Activated CD8-positive, alpha-beta memory T cell treated with anti-CD3 and anti-CD28 coated beads, Interleukin-2, amount 50 U/mL, for 24 hours (primary cell): ENCODE results near the gene EXD3.

Experiments
- DNase-seq: peaks from one replicate; pipeline ENCODE4 v3.0.0-alpha.2; 2020; ENCODE audit errors: extremely low read depth

EXD3 gene

DNA sequence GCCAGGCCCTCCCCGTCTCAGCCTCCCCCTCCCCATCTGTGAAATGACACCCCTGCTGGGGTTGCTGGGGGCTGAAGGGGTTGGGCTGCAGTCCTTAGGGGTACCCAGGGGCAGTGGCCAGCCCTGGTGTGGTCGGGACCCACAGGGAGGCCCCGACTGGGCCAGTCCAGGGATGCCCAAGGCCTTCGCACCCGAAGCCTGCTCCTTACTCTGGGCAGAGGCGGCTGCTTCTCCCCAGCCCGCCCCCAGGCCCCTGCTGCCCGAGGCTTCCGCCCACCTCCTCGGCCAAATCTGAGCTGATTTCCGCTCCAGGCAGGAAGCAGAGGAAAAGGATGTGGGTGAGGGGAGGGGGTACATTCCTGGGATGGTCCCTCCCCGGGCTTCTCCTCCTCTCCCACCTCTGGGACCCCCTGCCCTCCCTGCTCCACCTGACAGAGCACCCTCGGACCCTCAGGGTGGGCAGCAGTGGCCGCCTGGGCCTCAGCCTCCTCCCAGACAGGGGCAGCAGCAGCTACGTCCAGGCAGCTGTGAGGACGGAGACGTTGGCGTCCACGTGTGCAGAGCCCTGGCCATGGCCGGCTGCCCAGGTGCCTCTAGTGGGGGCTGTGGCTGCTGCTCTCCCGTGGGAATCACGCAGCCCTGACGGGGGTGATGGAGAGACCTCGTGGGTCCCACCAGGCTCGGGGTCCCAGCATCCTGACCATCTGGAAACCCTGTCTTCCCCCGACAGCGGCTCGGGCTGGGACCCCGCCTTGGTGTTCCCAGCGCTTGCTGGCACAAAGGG, 116.7 kb downstream of the EXD3 start:
- no peak for DNase-seq

DNA sequence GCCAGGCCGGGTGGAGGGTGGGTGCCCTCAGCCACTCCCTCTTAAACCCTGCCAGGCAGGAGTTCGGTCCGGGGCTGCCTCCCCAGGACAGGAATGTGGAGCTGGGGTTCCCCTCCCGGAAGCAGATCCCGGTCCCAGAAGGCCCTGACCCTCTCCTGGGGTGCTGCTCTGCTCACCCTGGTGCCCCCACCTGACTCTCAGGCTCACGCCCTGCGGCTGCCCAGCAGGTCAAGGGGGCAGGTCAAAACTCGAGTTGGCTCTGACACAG, 117.2 kb downstream of the EXD3 start:
- no peak for DNase-seq

GRCh38 chr9:137305060-137305797, 117.7 kb downstream of the EXD3 start:
- DNase-seq = no peak

GRCh38 chr9:137304383-137305059, 118.4 kb downstream of the EXD3 start:
- no peak for DNase-seq

DNA sequence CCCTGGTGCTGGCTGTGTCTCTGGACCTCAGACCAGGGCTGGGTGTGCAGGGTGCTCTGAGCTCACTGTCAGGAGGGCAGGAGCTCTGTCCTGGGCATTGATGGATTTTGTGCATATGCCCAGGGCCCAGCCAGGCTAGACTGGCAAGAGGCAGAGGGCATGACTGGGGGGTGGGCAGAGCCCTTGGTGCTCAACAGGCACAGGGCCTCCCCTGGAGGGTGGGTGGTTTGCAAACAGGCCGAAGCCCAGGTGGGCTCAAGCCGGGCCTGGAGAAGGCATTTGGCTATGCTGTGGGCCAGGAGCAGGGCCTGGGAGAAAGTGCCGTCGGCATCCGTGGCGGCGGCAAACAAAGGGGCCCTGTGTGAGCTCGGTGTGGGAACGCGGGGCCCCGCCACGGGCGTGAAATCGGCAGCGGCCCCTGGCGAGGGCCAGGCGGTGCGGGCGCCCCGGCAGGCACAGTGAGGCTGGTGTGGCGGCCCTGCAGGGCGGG, 119.0 kb downstream of the EXD3 start:
- no peak for DNase-seq

GRCh38 chr9:137303151-137303892, 119.6 kb downstream of the EXD3 start:
- DNase-seq = no peak

GRCh38 chr9:137302449-137303150, 120.4 kb downstream of the EXD3 start:
- no peak for DNase-seq

DNA sequence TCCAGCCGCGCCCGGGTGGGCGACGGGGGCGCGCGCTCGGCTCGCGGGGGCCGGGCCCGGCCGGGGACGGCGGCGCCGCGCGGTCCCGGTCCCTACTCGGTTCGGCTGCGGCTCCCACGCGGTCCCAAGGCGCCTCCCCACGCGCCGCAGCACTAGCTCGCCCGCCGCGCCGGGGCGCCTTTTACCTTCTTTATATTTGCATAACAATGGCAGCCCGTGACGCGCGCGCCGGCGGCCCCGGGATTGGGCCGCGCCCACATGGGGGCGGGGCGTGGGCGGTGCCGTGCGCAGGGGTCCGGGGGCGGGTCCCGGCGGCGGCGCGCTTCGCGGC, 120.9 kb downstream of the EXD3 start, which contains the start of gene NRARP:
NRARP (minus strand) TSS at position 154 of the 331 bp plus-strand sequence. CDS start 343 bp downstream, outside the sequence.
- peak; percentile 69 for DNase-seq

- no peak for DNase-seq
These were observed 121.6 kb downstream of the EXD3 start for GRCh38 chr9:137301081-137301947.

GRCh38 chr9:137300567-137301080, 122.3 kb downstream of the EXD3 start:
- DNase-seq = no peak

GRCh38 chr9:137299938-137300337, 123.0 kb downstream of the EXD3 start:
- DNase-seq = no peak

GRCh38 chr9:137299203-137299565, 123.8 kb downstream of the EXD3 start:
- no peak for DNase-seq

DNA sequence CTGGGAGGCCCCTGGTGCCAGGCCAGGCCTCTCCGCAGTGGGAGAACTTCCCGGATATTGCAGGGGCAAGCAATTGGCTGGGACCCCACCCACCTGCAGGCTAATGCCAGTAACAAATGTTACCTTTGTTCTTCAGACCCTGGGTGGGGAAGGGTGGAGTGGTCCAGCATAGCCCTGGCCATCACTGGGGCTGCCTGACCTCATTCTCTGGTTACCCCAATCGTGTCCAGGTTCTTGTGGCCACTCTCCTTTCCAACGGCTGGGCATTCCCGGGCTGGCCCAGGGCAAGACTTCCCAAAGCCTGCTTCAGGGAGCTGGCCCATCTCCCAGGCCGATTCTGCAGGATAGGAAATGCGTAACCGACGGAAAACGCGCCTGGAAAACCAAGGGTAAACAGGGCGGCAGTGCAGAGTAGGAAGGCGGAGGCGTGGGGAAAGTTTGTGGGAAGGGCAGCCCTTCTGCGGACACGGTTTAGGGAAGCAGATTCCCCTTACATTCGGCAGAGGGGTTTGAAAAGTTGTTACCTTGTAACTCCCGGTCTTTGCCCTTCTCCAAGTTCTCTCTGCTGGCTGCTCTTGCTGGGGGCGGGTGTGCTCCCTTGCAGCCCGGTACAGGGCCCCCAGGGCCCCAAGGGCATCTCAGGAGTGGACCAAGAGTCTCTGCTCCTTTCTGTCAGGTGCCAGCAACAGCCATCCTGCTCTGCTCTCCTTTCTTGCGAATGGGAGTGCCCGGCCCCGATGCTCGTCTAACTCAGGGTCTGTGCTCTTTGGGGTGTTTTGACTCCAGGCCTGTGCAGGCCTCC, 124.4 kb downstream of the EXD3 start:
- no peak for DNase-seq

GRCh38 chr9:137297966-137298365, 125.0 kb downstream of the EXD3 start:
- no peak for DNase-seq

DNA sequence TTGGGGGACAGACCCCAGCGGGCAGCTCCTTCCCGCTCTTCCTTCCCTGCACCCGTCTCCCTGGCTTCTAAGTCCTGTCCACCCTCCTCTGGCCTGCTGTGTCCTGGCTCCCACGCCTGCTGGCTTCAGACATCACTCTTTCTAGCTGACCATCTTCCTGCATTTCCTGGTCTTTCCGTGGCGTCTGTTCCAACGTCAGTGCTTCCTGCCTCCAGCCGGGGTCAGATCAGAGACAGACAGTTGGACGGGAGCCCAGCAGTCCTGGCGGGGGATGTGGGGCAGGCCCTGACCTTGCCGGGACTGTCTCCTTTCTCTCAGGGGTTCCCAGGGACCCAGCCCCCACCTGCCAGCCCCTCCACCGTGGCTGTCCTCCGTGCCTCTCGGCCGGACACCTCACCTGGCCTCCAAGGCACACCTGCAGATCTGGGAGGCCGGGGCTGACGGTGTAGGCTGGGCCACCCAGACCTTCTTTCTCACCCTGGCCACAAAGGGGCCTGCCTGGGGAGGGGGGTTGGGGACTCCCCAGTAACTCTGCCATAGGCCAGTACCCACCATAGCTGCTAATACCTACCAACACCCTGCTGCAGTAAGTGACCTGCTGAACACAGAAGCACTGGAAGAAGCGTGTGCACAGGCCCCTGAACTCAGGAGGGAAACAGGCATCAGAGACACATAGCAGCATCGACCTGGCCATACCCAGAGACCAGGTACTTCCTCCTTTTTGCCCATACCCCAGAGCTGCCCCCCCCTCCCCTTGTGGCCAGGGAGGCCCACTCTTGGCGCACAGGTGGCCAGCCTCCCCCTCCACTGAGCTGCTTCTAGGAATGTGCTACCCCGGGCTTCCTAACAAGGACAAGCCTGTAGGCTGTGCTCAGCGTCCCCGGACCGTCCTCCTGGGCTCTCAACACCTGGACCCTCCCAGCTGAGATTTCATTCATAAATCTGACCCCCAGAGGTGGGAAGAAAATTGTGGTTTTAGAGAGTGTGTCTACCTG, 126.0 kb downstream of the EXD3 start:
- DNase-seq = no peak

GRCh38 chr9:137295849-137296669, 126.9 kb downstream of the EXD3 start:
- no peak for DNase-seq

GRCh38 chr9:137295238-137295811, 127.6 kb downstream of the EXD3 start:
- DNase-seq = no peak
